Osteocyte (in vitro differentiated cells): ENCODE results near the gene KLHL34. TPM values are rescaled to one million over a fixed set of nuclear protein-coding genes. Genes with fewer than 3 reads are reported as not detected.

Experiments used
- DNase-seq: peaks from one replicate; pipeline ENCODE4 v3.0.0; 2021; ENCODE audit warnings: mixed read lengths; ENCODE audit not compliant: unreplicated experiment; ENCODE audit errors: extremely low spot score
- H3K27ac Mint-ChIP-seq: one replicate; pipeline ENCODE4 v1.8.0; 2021; ENCODE audit warnings: mild to moderate bottlenecking, mixed read lengths; ENCODE audit not compliant: unreplicated experiment
- H3K27me3 Mint-ChIP-seq: one replicate; pipeline ENCODE4 v1.8.0; 2021; ENCODE audit warnings: mixed read lengths; ENCODE audit not compliant: unreplicated experiment
- H3K36me3 Mint-ChIP-seq: one replicate; pipeline ENCODE4 v1.8.0; 2021; ENCODE audit warnings: mixed read lengths; ENCODE audit not compliant: unreplicated experiment
- H3K4me1 Mint-ChIP-seq: one replicate; pipeline ENCODE4 v1.8.0; 2021; ENCODE audit warnings: mixed read lengths; ENCODE audit not compliant: unreplicated experiment
- H3K4me3 Mint-ChIP-seq: one replicate; pipeline ENCODE4 v1.8.0; 2021; ENCODE audit warnings: mild to moderate bottlenecking, moderate library complexity, mixed read lengths; ENCODE audit not compliant: unreplicated experiment
- H3K9me3 Mint-ChIP-seq: one replicate; pipeline ENCODE4 v1.8.0; 2021; ENCODE audit warnings: mixed read lengths; ENCODE audit not compliant: unreplicated experiment
- long read RNA-seq: library from polyadenylated mRNA; unstranded; transcript quantifications from one replicate; pipeline ENCODE4 v2.0.0, GENCODE V29; 2021
- total RNA-seq: library from RNA; stranded (reverse); gene quantifications from 2 replicates; pipeline ENCODE4 v1.2.1, GENCODE V29; 2021
- TF ChIP-seq, protein P1 (sequence below): fragments of 200-600 bp; sonication (generic); IDR thresholded peaks from 2 replicates; pipeline ENCODE4 v1.5.0; 2021; ENCODE audit warnings: antibody characterized with exemption, mild to moderate bottlenecking, moderate library complexity

The KLHL34 gene, protein sequence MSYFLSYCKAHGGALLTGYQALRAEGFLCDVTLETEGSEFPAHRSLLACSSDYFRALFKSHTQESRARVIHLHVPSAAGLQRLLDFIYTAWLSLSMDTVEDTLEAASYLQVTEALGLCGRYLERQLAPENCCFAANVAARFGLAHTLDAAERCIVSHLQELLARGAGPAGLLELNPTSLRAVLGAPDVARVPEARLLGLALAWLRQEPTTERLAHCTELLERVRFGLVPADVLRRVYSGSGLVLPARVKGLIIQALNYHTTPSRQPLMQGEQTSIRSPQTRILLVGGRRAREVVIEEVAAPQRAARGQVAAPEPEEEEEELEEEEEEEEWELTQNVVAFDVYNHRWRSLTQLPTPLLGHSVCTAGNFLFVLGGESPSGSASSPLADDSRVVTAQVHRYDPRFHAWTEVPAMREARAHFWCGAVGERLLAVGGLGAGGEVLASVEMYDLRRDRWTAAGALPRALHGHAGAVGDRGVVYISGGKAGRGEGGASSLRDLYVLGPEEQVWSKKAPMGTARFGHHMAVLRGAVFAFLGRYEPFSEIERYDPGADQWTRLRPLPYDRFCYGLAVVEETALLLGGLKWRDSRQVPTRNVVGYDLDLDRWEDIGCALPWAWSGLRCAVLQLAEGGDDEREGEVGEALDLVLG
- not detected in 2 replicates for total RNA-seq
- long read RNA-seq: 0 reads

DNA sequence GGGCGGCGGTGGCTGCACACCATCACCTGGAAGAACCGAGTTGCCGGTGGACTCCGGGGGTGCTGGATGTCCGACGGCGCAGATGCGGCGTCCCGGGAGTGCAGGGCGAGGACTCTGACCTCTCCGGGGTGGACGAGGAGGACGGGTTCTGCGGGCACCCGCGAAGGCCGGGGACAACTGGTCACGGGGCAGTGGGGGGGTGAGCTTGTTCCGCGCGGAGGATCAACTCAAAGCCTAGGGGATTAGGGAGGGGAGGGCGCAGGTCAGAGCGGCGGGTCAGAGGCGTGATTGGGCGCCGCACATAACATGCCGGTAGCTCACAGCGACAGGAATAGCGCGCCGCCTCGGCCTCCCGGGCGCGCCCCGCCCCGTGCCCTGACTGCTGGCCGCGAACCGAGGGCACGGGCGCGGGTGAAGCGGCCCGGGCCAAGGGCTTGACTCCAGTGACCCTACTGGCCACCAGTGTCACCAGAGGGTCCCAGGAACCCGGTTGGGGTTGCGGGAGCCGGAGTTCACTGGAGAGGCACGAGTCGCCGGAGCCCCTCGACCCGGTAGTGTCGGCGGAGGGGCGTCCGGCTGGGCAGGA lies at the start of gene KLHL34:
TSS of gene KLHL34 (minus strand) at position 179 of the 586 bp plus-strand sequence. CDS start 542 bp downstream, outside the sequence.
- DNase-seq: peak; percentile 85
- Mint-ChIP-seq H3K4me1 (peaks cover 2% of the 10 kb centered on the region), H3K27me3 (no peaks in the 10 kb centered on the region), H3K9me3 (no peaks in the 10 kb centered on the region), H3K4me3 (no peak within 1 kb of the TSS), H3K27ac (no peak within 1 kb of the TSS), H3K36me3 (peaks cover 3% of the 10 kb centered on the region)
- TF ChIP-seq, protein P1, sequence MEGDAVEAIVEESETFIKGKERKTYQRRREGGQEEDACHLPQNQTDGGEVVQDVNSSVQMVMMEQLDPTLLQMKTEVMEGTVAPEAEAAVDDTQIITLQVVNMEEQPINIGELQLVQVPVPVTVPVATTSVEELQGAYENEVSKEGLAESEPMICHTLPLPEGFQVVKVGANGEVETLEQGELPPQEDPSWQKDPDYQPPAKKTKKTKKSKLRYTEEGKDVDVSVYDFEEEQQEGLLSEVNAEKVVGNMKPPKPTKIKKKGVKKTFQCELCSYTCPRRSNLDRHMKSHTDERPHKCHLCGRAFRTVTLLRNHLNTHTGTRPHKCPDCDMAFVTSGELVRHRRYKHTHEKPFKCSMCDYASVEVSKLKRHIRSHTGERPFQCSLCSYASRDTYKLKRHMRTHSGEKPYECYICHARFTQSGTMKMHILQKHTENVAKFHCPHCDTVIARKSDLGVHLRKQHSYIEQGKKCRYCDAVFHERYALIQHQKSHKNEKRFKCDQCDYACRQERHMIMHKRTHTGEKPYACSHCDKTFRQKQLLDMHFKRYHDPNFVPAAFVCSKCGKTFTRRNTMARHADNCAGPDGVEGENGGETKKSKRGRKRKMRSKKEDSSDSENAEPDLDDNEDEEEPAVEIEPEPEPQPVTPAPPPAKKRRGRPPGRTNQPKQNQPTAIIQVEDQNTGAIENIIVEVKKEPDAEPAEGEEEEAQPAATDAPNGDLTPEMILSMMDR: no peak

DNA sequence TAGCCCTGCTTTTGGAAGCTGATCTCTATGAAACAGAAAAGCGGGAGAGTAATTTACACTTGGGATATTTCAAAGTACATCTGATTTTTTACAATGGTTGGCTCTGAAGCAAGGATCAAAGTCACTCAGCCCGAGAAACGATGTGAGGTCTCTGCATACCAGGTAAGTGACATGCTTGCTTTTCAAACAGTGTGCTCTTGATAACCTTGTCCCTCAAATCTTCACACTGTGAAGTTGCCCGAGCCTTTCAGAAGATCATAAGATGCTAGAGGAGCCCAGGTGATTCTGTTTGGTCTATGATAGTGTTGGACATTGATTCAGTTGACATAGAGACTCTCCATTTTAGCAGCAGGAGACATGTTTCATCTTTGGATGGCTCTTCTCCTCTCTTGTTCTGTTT lies 47.1 kb upstream of the KLHL34 start:
- H3K9me3 Mint-ChIP-seq: no peaks in the 10 kb centered on the region
- H3K36me3 Mint-ChIP-seq: no peaks in the 10 kb centered on the region
- peaks cover 3% of the 10 kb centered on the region for H3K4me1 Mint-ChIP-seq
- no peaks in the 10 kb centered on the region for H3K27me3 Mint-ChIP-seq
- TF ChIP-seq, protein P1: no peak
- H3K4me3 Mint-ChIP-seq: no peak overlapping the region
- H3K27ac Mint-ChIP-seq: no peak overlapping the region
- DNase-seq: no peak

DNA sequence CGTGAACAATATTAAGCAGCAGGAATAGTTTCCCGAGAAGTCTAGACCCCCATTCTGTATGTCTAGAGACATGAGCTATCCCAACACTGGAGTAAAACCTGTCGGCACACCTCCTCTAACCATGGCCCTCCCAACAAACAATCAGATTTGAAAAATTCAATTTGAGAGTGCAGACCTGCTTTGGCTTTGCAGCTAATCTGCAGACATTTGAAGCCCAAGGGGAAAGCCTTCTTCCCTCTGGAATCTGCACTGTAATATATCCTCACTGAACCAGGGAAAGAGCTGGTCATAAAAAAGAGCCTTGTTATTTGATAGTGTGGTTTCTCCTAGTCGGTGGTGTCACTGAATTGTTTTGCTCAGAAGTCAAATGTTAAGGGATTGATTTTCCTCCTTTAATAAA lies 44.6 kb upstream of the KLHL34 start:
- H3K36me3 Mint-ChIP-seq: no peaks in the 10 kb centered on the region
- TF ChIP-seq, protein P1: no peak
- no peak overlapping the region for H3K27ac Mint-ChIP-seq

DNA sequence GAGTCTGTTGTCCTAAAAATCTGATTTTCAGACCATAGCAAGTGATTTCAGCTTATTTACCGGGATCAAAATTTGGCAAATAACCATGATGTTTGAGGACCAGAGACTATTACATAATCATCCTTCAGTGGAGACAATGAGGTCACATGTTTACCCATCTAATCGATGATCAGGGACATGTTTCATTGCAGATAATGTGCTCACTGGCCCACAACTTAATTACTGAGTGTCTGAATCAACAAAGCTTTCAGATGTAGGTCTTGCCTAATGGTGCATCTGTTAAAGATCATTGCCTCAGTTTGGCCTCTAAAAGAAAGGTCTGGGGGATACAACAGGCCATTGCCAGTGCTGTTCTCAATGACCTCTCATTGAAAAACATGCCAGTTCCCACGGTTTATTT lies 42.8 kb upstream of the KLHL34 start:
- Mint-ChIP-seq H3K27me3 (no peaks in the 10 kb centered on the region), H3K9me3 (no peaks in the 10 kb centered on the region), H3K27ac (no peak overlapping the region)

More for the DNA sequence above, 44.6 kb upstream of the KLHL34 start:
- DNase-seq: no peak
- Mint-ChIP-seq H3K4me3 (no peak overlapping the region), H3K9me3 (no peaks in the 10 kb centered on the region), H3K27me3 (no peaks in the 10 kb centered on the region), H3K4me1 (peaks cover 3% of the 10 kb centered on the region)

More for the DNA sequence above, 42.8 kb upstream of the KLHL34 start:
- TF ChIP-seq, protein P1: no peak
- H3K36me3 Mint-ChIP-seq: no peaks in the 10 kb centered on the region
- peaks cover 3% of the 10 kb centered on the region for H3K4me1 Mint-ChIP-seq
- no peak overlapping the region for H3K4me3 Mint-ChIP-seq
- DNase-seq: no peak
